ENCODE data around the gene CORO1C. TPM values are rescaled to one million over a fixed set of nuclear protein-coding genes. Genes with fewer than 3 reads are reported as not detected.

CORO1C gene
- polyA plus RNA-seq, 1 of the 3 experiments (the other 2 are of a cell fraction): 150 TPM

- TF ChIP-seq CTCF (IDR thresholded peaks at IDR 0.05) (no peak), USF2 (IDR thresholded peaks at IDR 0.05; ENCODE audit: borderline replicate concordance, low read depth, low read length) (no peak), TCF12 (IDR thresholded peaks at IDR 0.05) (no peak), GATA2 (CRISPR knock-in tag; IDR thresholded peaks at IDR 0.05) (no peak), POLR2AphosphoS5 (IDR thresholded peaks at IDR 0.05; ENCODE audit: low read depth, low read length) (no peak), JUND (IDR thresholded peaks at IDR 0.05) (no peak), RCOR1 (IDR thresholded peaks at IDR 0.05; ENCODE audit: low read length) (no peak), EP300 (IDR thresholded peaks at IDR 0.05; ENCODE audit: borderline replicate concordance in 1 of 2, low read depth in 1 of 2, low read length in 1 of 2) (no peak)
These were observed 78.2 kb downstream of the CORO1C start (continued) for GRCh38 chr12:108653082-108653516.

- H3K79me2 ChIP-seq (ENCODE audit: insufficient read depth): peaks cover 70% of the 10 kb centered on the region; the same call in 1 of the 2 replicates
- peak overlapping the region; percentile 82 to 87; a peak in 3 of 4 replicates for H3K27ac ChIP-seq (ENCODE audit: low read depth in 2 of 2, low read length in 1 of 2)
These were observed 81.2 kb downstream of the CORO1C start for GRCh38 chr12:108650083-108650482.

GRCh38 chr12:108649669-108650068, 81.6 kb downstream of the CORO1C start:
- peaks cover 4 to 37% of the 10 kb centered on the region in 2 experiments; a peak in 3 of 4 replicates for H3K4me1 ChIP-seq (ENCODE audit: control insufficient read depth in 1 of 2, insufficient read depth in 2 of 2, low read depth in 1 of 2, low read length in 1 of 2)
- H4K20me1 ChIP-seq (ENCODE audit: insufficient read depth): no peaks in the 10 kb centered on the region; the same call in 1 of the 2 replicates
- peak overlapping the region; percentile 35; the same call in 1 of the 2 replicates for H3K4me2 ChIP-seq
- ChIA-PET CTCF (interaction anchor here (1.0 to 2.9 kb wide), 3 partner anchors 15 to 154 kb away, joined by 4 to 19 read pairs (median 4); partner anchors contain the start of gene SELPLG), POLR2A (no interaction called here)
- H3K36me3 ChIP-seq (replicated peaks in 1 of 2; ENCODE audit: control insufficient read depth in 1 of 2, insufficient read depth in 2 of 2, low read length in 1 of 2): peaks cover 62 to 66% of the 10 kb centered on the region in 2 experiments
- peaks cover 67% of the 10 kb centered on the region; the same call in 1 of the 2 replicates for H3K79me2 ChIP-seq (ENCODE audit: insufficient read depth)
- WGBS (ENCODE audit: low lambda C conversion rate): 11% methylated on average over 4 of the region's 4 CpGs
- peak overlapping the region; percentile 40; the same call in 1 of the 2 replicates for H3K9ac ChIP-seq
- H3F3A ChIP-seq (replicated peaks; ENCODE audit: insufficient read depth): peaks cover 71% of the 10 kb centered on the region
- no peak for DNase-seq
- no peak overlapping the region for H2AFZ ChIP-seq (ENCODE audit: low read depth)
- H3K27me3 ChIP-seq (ENCODE audit: insufficient read depth): no peaks in the 10 kb centered on the region
- no peak overlapping the region for H3K4me3 ChIP-seq (ENCODE audit: low read depth in 2 of 2, low read length in 1 of 2)
- H3K27ac ChIP-seq (ENCODE audit: low read depth in 2 of 2, low read length in 1 of 2): peak overlapping the region; percentile 82 to 87
- H3K9me2 ChIP-seq: no peaks in the 10 kb centered on the region
- no peaks in the 10 kb centered on the region for H3K9me3 ChIP-seq
- TF ChIP-seq FOSL2 (IDR thresholded peaks at IDR 0.05; ENCODE audit: borderline replicate concordance, low read depth) (peak; percentile 89), YY1 (IDR thresholded peaks at IDR 0.05; ENCODE audit: low read depth) (no peak), IRF3 (IDR thresholded peaks at IDR 0.05; ENCODE audit: low read depth, low read length) (no peak), TCF12 (IDR thresholded peaks at IDR 0.05) (peak; percentile 96), RFX5 (IDR thresholded peaks at IDR 0.05; ENCODE audit: low read length) (no peak), TEAD4 (IDR thresholded peaks at IDR 0.05; ENCODE audit: borderline replicate concordance, insufficient read depth) (peak; percentile 98), JUND (IDR thresholded peaks at IDR 0.05) (peak; percentile 91), USF1 (IDR thresholded peaks at IDR 0.05; ENCODE audit: borderline replicate concordance, low read depth) (no peak), NRF1 (IDR thresholded peaks at IDR 0.05; ENCODE audit: low read depth, low read length) (no peak), EZH2phosphoT487 (IDR thresholded peaks at IDR 0.05; ENCODE audit: borderline replicate concordance, low read depth) (no peak), MEF2A (IDR thresholded peaks at IDR 0.05; ENCODE audit: borderline replicate concordance, low read depth) (peak; percentile 52; the same call in 1 of the 2 replicates), POLR2AphosphoS5 (IDR thresholded peaks at IDR 0.05; ENCODE audit: low read depth, low read length) (peak; percentile 76; the same call in 1 of the 2 replicates), GABPA (IDR thresholded peaks at IDR 0.05; ENCODE audit: low read depth) (no peak), USF2 (IDR thresholded peaks at IDR 0.05; ENCODE audit: borderline replicate concordance, low read depth, low read length) (no peak)

More at GRCh38 chr12:108650083-108650482, 81.2 kb downstream of the CORO1C start:
- H3K27me3 ChIP-seq (ENCODE audit: insufficient read depth): no peaks in the 10 kb centered on the region
- no peak overlapping the region for H2AFZ ChIP-seq (ENCODE audit: low read depth)
- peak overlapping the region; percentile 40; the same call in 1 of the 2 replicates for H3K9ac ChIP-seq
- H3K4me1 ChIP-seq (ENCODE audit: control insufficient read depth in 1 of 2, insufficient read depth in 2 of 2, low read depth in 1 of 2, low read length in 1 of 2): peaks cover 4 to 35% of the 10 kb centered on the region in 2 experiments; a peak in 2 of 4 replicates
- peaks cover 62 to 66% of the 10 kb centered on the region in 2 experiments for H3K36me3 ChIP-seq (replicated peaks in 1 of 2; ENCODE audit: control insufficient read depth in 1 of 2, insufficient read depth in 2 of 2, low read length in 1 of 2)
- DNase-seq: no peak
- WGBS (ENCODE audit: low lambda C conversion rate): 52% methylated on average over 2 of the region's 2 CpGs
- TF ChIP-seq NRF1 (IDR thresholded peaks at IDR 0.05; ENCODE audit: low read depth, low read length) (no peak), MEF2A (IDR thresholded peaks at IDR 0.05; ENCODE audit: borderline replicate concordance, low read depth) (0 out of 2 replicates have a peak, but pooled peaks have one; percentile 4)
- no peaks in the 10 kb centered on the region for H3K9me3 ChIP-seq
- peak overlapping the region; percentile 35; the same call in 1 of the 2 replicates for H3K4me2 ChIP-seq
- no peaks in the 10 kb centered on the region for H3K9me2 ChIP-seq
- H3F3A ChIP-seq (replicated peaks; ENCODE audit: insufficient read depth): peaks cover 70% of the 10 kb centered on the region
- no peaks in the 10 kb centered on the region; the same call in 1 of the 2 replicates for H4K20me1 ChIP-seq (ENCODE audit: insufficient read depth)
- POLR2A ChIA-PET: no interaction called here
- CTCF ChIA-PET: interaction anchor here (1.0 to 2.9 kb wide), 3 partner anchors 14 to 154 kb away, joined by 4 to 19 read pairs (median 4); partner anchors contain the start of gene SELPLG
- no peak overlapping the region for H3K4me3 ChIP-seq (ENCODE audit: low read depth in 2 of 2, low read length in 1 of 2)
